ENCODE data around the gene FCHO1. TPM values are rescaled to one million over a fixed set of nuclear protein-coding genes. Genes with fewer than 3 reads are reported as not detected.

The FCHO1 gene
- total and polyA plus RNA-seq, 7 experiments from 2014 or later = 14.7 to 107 (median 79.3) TPM

DNA sequence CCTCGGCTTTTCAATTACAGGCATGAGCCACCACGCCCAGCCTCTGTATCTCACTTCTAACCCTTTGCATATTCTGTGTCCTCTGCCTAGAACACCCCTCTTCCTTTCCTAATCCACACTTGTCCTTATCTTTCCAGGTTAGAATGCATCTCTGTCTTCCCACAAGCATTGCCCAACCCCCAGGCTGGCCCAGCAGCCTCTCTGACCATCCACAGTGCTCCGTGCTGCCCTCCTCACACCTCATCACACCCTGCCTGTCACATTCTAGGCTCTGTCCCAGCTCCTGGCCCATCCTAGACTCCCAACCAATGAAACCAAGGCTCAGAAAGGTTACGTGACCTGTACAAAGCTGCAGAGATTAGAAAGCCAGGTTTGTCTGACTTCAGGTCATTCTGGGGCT lies 85.3 kb downstream of the FCHO1 start:
- Histone ChIP-seq H3K9me3 (ENCODE audit: control insufficient read depth in 2 of 3, low read length in 3 of 3) (no peaks in the 10 kb centered on the region), H3K27ac (ENCODE audit: low read depth, low read length) (peak overlapping the region; percentile 33), H3K36me3 (ENCODE audit: control insufficient read depth in 2 of 3, insufficient read depth in 3 of 3, low read length in 3 of 3) (peaks cover 47 to 97% (median 57%) of the 10 kb centered on the region in 3 experiments), H3K27me3 (ENCODE audit: control insufficient read depth in 2 of 2, insufficient read depth in 2 of 2, low read length in 2 of 2) (no peaks in the 10 kb centered on the region), H3K4me3 (ENCODE audit: low read length) (no peak overlapping the region), H3K4me1 (ENCODE audit: control insufficient read depth in 2 of 2, insufficient read depth in 2 of 2, low read length in 2 of 2) (no peaks in the 10 kb centered on the region)
- ChIA-PET POLR2A (interaction anchor here (0.6 kb wide), 1 partner anchor 23 kb away, joined by 3 read pairs; no protein-coding TSS in a partner anchor), CTCF (no interaction called here)
- H3K9me3 Mint-ChIP-seq = peaks cover 0 to 5% (median 0%) of the 10 kb centered on the region in 11 donors
- H3K4me1 Mint-ChIP-seq = peaks cover 14 to 45% (median 24%) of the 10 kb centered on the region in 7 donors
- ATAC-seq = no peak
- intact Hi-C loops (cut with micrococcal nuclease) = no loop called here
- no peaks in the 10 kb centered on the region for H3K27me3 Mint-ChIP-seq
- peaks cover 22 to 67% (median 26%) of the 10 kb centered on the region in 5 donors for H3K36me3 Mint-ChIP-seq
- DNase-seq = no peak
- H3K27ac Mint-ChIP-seq = peak overlapping the region; percentile 0 to 83 (median 75)
- no peak overlapping the region for H3K4me3 Mint-ChIP-seq

GRCh38 chr19:17837972-17838371 lies 86.7 kb downstream of the FCHO1 start:
- Mint-ChIP-seq H3K36me3 (peaks cover 17 to 56% (median 26%) of the 10 kb centered on the region in 5 donors), H3K9me3 (peaks cover 0 to 3% (median 0%) of the 10 kb centered on the region in 11 donors), H3K4me1 (peaks cover 14 to 47% (median 24%) of the 10 kb centered on the region in 7 donors), H3K4me3 (no peak overlapping the region), H3K27me3 (no peaks in the 10 kb centered on the region), H3K27ac (peak overlapping the region in 5 of 9 donors; percentile 9 to 59 (median 39))
- ATAC-seq (no peak), DNase-seq (no peak)
- H3K9me3 ChIP-seq (ENCODE audit: control insufficient read depth in 2 of 3, low read length in 3 of 3) = no peaks in the 10 kb centered on the region
- peak overlapping the region; percentile 34 for H3K27ac ChIP-seq (ENCODE audit: low read depth, low read length)
- H3K4me3 ChIP-seq (ENCODE audit: low read length) = no peak overlapping the region
- intact Hi-C loops (cut with micrococcal nuclease) = no loop called here
- no peaks in the 10 kb centered on the region for H3K27me3 ChIP-seq (ENCODE audit: control insufficient read depth in 2 of 2, insufficient read depth in 2 of 2, low read length in 2 of 2)
- CTCF ChIA-PET = interaction anchor here (0.7 kb wide), 1 partner anchor 50 kb away, joined by 6 read pairs; no protein-coding TSS in a partner anchor
- peaks cover 35 to 97% (median 49%) of the 10 kb centered on the region in 3 experiments for H3K36me3 ChIP-seq (ENCODE audit: control insufficient read depth in 2 of 3, insufficient read depth in 3 of 3, low read length in 3 of 3)
- H3K4me1 ChIP-seq (ENCODE audit: control insufficient read depth in 2 of 2, insufficient read depth in 2 of 2, low read length in 2 of 2) = peaks cover 0 to under 1% of the 10 kb centered on the region in 2 donors
- POLR2A ChIA-PET = interaction anchor here (1.3 kb wide), 1 partner anchor 21 kb away, joined by 4 read pairs; the partner anchor contains the start of gene RPL18A

Other genes with a start within 250 kb of the FCHO1 start
- 10 to 100 TPM; 53.3 to 83.3 (median 74.1) TPM for gene PGLS, start 239.8 kb upstream of the FCHO1 start, total RNA-seq
- 10 to 100 TPM; 67.0 to 77.1 TPM for gene PGLS, start 239.8 kb upstream of the FCHO1 start, polyA plus RNA-seq
- 10 to 100 TPM; 50.1 to 70.6 (median 61.3) TPM for gene COLGALT1, start 195.8 kb upstream of the FCHO1 start, total RNA-seq
- 10 to 100 TPM; 13.2 to 23.8 TPM for gene COLGALT1, start 195.8 kb upstream of the FCHO1 start, polyA plus RNA-seq
- gene UNC13A, start 63.1 kb upstream of the FCHO1 start, total RNA-seq = under 1 TPM in 4 of 5 experiments, not detected in 1; 0.03 to 0.30 (median 0.11) TPM
- under 1 TPM; 0.02 to 0.04 TPM for gene UNC13A, start 63.1 kb upstream of the FCHO1 start, polyA plus RNA-seq
- 10 to 100 TPM; 28.6 to 73.8 (median 52.5) TPM for gene MAP1S, start 32.0 kb upstream of the FCHO1 start, total RNA-seq
- 10 to 100 TPM; 21.9 to 48.4 TPM for gene MAP1S, start 32.0 kb upstream of the FCHO1 start, polyA plus RNA-seq
- under 1 TPM in 2 of 5 experiments, not detected in 3; 0.53 to 0.96 TPM for gene B3GNT3, start 43.7 kb downstream of the FCHO1 start, total RNA-seq
- 1 to 10 TPM in 1 of 2 donors, under 1 TPM in 1; 0.43 to 1.0 TPM for gene B3GNT3, start 43.7 kb downstream of the FCHO1 start, polyA plus RNA-seq
- gene INSL3, start 70.0 kb downstream of the FCHO1 start, total RNA-seq = 10 to 100 TPM in 1 of 5 experiments, 1 to 10 TPM in 4; 5.5 to 11.1 (median 8.2) TPM
- 1 to 10 TPM; 2.0 to 6.0 TPM for gene INSL3, start 70.0 kb downstream of the FCHO1 start, polyA plus RNA-seq
- gene JAK3, start 96.5 kb downstream of the FCHO1 start, total RNA-seq = 100 to 1,000 TPM; 154 to 296 (median 202) TPM
- 100 to 1,000 TPM; 125 to 153 TPM for gene JAK3, start 96.5 kb downstream of the FCHO1 start, polyA plus RNA-seq
- 1,000 to 10,000 TPM; 2,413 to 3,932 (median 3,224) TPM for gene RPL18A, start 108.4 kb downstream of the FCHO1 start, total RNA-seq
- 1,000 to 10,000 TPM; 4,242 to 4,833 TPM for gene RPL18A, start 108.4 kb downstream of the FCHO1 start, polyA plus RNA-seq
- gene SLC5A5, start 120.5 kb downstream of the FCHO1 start, total RNA-seq = 1 to 10 TPM; 1.2 to 4.1 (median 3.6) TPM
- 1 to 10 TPM; 2.0 to 2.9 TPM for gene SLC5A5, start 120.5 kb downstream of the FCHO1 start, polyA plus RNA-seq
- gene CCDC124, start 181.5 kb downstream of the FCHO1 start, total RNA-seq = 10 to 100 TPM; 28.7 to 60.5 (median 32.6) TPM
- 10 to 100 TPM; 31.1 to 63.8 TPM for gene CCDC124, start 181.5 kb downstream of the FCHO1 start, polyA plus RNA-seq
- gene KCNN1, start 215.6 kb downstream of the FCHO1 start, total RNA-seq = under 1 TPM in 1 of 5 experiments, not detected in 4; 0.05 TPM
- not detected for gene KCNN1, start 215.6 kb downstream of the FCHO1 start, polyA plus RNA-seq

All from naive thymus-derived CD4-positive, alpha-beta T cell (primary cell).